Measurements from ENCODE around the gene TRAPPC10.

Gene TRAPPC10

GRCh38 chr21:44067011-44067839 is 55.1 kb downstream of the TRAPPC10 start:
- DNase-seq (ENCODE audit: low read depth), result no peak

GRCh38 chr21:44070391-44070790 is 58.3 kb downstream of the TRAPPC10 start:
- DNase-seq (ENCODE audit: low read depth), result no peak

- no peak for DNase-seq (ENCODE audit: low read depth)
These were observed 59.4 kb downstream of the TRAPPC10 start for GRCh38 chr21:44071359-44072104.

- DNase-seq (ENCODE audit: low read depth), result no peak
These were observed 60.0 kb downstream of the TRAPPC10 start for GRCh38 chr21:44072111-44072510.

GRCh38 chr21:44074315-44074958 is 62.3 kb downstream of the TRAPPC10 start:
- DNase-seq (ENCODE audit: low read depth), result no peak

GRCh38 chr21:44076316-44076715 is 64.2 kb downstream of the TRAPPC10 start:
- DNase-seq (ENCODE audit: low read depth), result no peak

GRCh38 chr21:44078411-44078981 is 66.4 kb downstream of the TRAPPC10 start:
- no peak for DNase-seq (ENCODE audit: low read depth)

- no peak for DNase-seq (ENCODE audit: low read depth)
These were observed 67.3 kb downstream of the TRAPPC10 start for GRCh38 chr21:44079446-44079845.

GRCh38 chr21:44079846-44080245 is 67.7 kb downstream of the TRAPPC10 start:
- no peak for DNase-seq (ENCODE audit: low read depth)

- DNase-seq (ENCODE audit: low read depth), result no peak
These were observed 70.7 kb downstream of the TRAPPC10 start for GRCh38 chr21:44082648-44083440.

- DNase-seq (ENCODE audit: low read depth), result peak; percentile 51
These were observed 71.7 kb downstream of the TRAPPC10 start for GRCh38 chr21:44083631-44084291.

GRCh38 chr21:44084496-44085241 is 72.6 kb downstream of the TRAPPC10 start:
- no peak for DNase-seq (ENCODE audit: low read depth)

GRCh38 chr21:44085491-44086321 is 73.6 kb downstream of the TRAPPC10 start:
- DNase-seq (ENCODE audit: low read depth), result no peak

GRCh38 chr21:44086636-44087425 is 74.7 kb downstream of the TRAPPC10 start:
- no peak for DNase-seq (ENCODE audit: low read depth)

- DNase-seq (ENCODE audit: low read depth), result no peak
These were observed 75.6 kb downstream of the TRAPPC10 start for GRCh38 chr21:44087426-44088400.

- DNase-seq (ENCODE audit: low read depth), result no peak
These were observed 76.3 kb downstream of the TRAPPC10 start for GRCh38 chr21:44088401-44088780.
